Measurements from ENCODE around the gene SATB1.

DNA sequence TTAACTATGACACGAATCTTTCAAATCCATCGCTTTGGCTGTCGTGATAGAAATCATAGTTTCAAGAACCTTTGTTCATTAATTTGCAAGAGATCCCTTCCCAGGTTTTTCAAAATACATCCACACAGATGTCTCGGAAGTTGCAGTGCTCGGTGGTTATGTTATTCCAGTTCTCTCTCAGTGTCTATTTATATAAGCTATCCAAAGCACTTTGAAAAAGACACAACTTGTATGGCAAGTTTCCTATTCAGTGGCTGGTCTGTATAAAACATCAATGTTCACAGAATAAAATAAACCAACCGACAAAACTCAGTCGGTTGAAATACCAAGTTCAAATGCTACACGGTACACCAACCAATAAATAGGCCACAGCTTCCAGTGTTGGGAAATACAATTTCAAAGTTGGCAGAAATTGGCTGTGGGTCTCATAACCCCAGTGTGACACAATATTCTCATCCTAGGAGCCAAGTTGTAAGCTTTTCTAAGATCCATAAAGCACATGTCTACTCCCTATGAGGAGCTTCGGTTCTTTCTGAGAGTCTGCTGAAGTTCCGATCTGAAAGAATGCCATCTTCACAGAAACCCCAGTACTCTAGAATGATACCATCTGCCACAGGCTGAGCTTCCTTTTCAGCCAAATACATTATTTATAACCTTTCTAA lies 23.7 kb downstream of the SATB1 start:
- no peak for TF ChIP-seq ZNF274 (IDR thresholded peaks at IDR 0.05; ENCODE audit: low read depth, low read length)
- no peak for TF ChIP-seq SUZ12 (IDR thresholded peaks at IDR 0.05; ENCODE audit: extremely low read depth, insufficient read depth, insufficient read length)

Data from NT2/D1 (cell line).